Keratinocyte (primary cell): ENCODE data around the gene PTBP3. TPM values are rescaled to one million over a fixed set of nuclear protein-coding genes. Genes with fewer than 3 reads are reported as not detected.
"Not testable (repeated sequence)": the region's sequence is repeated elsewhere in the genome, so short reads cannot be mapped to it uniquely, and the experiment has no call there.

Experiments
- DNase-seq: peaks from one replicate; pipeline ENCODE4 v3.0.0-alpha.2; 2011; ENCODE audit warnings: low read depth, missing footprints, low spot score
- FAIRE-seq: peaks from 2 replicates; lab custom pipeline; 2011; peaks lifted over from hg19 to GRCh38; lab: Jason Lieb, UNC
- H2AFZ ChIP-seq: 2 replicates; pipeline ENCODE4 v1.6.0; 2012; ENCODE audit warnings: low read length, control low read depth, inconsistent platforms; ENCODE audit not compliant: control insufficient read depth
- H3K27ac ChIP-seq: 2 replicates; pipeline ENCODE4 v1.5.1; 2011; ENCODE audit warnings: low read length; ENCODE audit not compliant: control insufficient read depth, insufficient read depth
- H3K27me3 ChIP-seq: 3 replicates; pipeline ENCODE4 v1.6.0; 2011; ENCODE audit warnings: low read length; ENCODE audit not compliant: control insufficient read depth, insufficient read depth; ENCODE audit errors: extremely low read depth
- H3K36me3 ChIP-seq, 2 experiments: 2 replicates in 1 of 2; 3 replicates in 1 of 2; pipeline ENCODE4 v1.5.1; 2011; ENCODE audit warnings: low read length in 2 of 2, mild to moderate bottlenecking in 1 of 2; ENCODE audit not compliant: control insufficient read depth in 2 of 2, insufficient read depth in 2 of 2; ENCODE audit errors: extremely low read depth in 1 of 2
- H3K4me1 ChIP-seq: 3 replicates; pipeline ENCODE4 v1.5.1; 2011; ENCODE audit warnings: low read length; ENCODE audit not compliant: control insufficient read depth, insufficient read depth; ENCODE audit errors: extremely low read depth
- H3K4me2 ChIP-seq: 3 replicates; pipeline ENCODE4 v1.6.0; 2011; ENCODE audit warnings: low read depth, low read length; ENCODE audit not compliant: control insufficient read depth, insufficient read depth; ENCODE audit errors: extremely low read depth
- H3K4me3 ChIP-seq, 3 experiments: fragments of 200-600 bp in 1 of 3; sonication (generic) in 1 of 3; 2 replicates in 2 of 3; 3 replicates in 1 of 3; pipeline ENCODE4 v1.5.1; 2011 to 2016; ENCODE audit warnings: low read length in 3 of 3, mild to moderate bottlenecking in 3 of 3, control low read depth in 2 of 3, inconsistent platforms in 1 of 3, low read depth in 1 of 3, mixed read lengths in 1 of 3, mixed run types in 1 of 3, moderate library complexity in 1 of 3; ENCODE audit not compliant: control insufficient read depth in 2 of 3, insufficient read depth in 2 of 3; ENCODE audit errors: extremely low read depth in 1 of 3
- H3K79me2 ChIP-seq: 2 replicates; pipeline ENCODE4 v1.6.0; 2012; ENCODE audit warnings: low read length; ENCODE audit not compliant: control insufficient read depth, insufficient read depth
- H3K9ac ChIP-seq: 3 replicates; pipeline ENCODE4 v1.6.0; 2011; ENCODE audit warnings: low read length; ENCODE audit not compliant: control insufficient read depth, insufficient read depth; ENCODE audit errors: extremely low read depth
- H3K9me1 ChIP-seq: 3 replicates; pipeline ENCODE4 v1.6.0; 2011; ENCODE audit warnings: low read length; ENCODE audit not compliant: control insufficient read depth, insufficient read depth; ENCODE audit errors: extremely low read depth
- H3K9me3 ChIP-seq: 2 replicates; pipeline ENCODE4 v1.5.1; 2012; ENCODE audit warnings: low read depth, low read length; ENCODE audit not compliant: control insufficient read depth
- H4K20me1 ChIP-seq: 3 replicates; pipeline ENCODE4 v1.6.0; 2011; ENCODE audit warnings: low read length; ENCODE audit not compliant: control insufficient read depth, insufficient read depth; ENCODE audit errors: extremely low read depth
- CTCF ChIP-seq, 3 experiments: IDR thresholded peaks in 1 of 3; conservative IDR thresholded peaks in 1 of 3; optimal IDR thresholded peaks in 1 of 3; 2 replicates in 2 of 3; 3 replicates in 1 of 3; pipeline versions ENCODE3 to v1.5.1; 2011; ENCODE audit warnings: low read length in 3 of 3, mild to moderate bottlenecking in 3 of 3, moderate library complexity in 2 of 3, control low read depth in 1 of 3, inconsistent platforms in 1 of 3; ENCODE audit not compliant: insufficient read depth in 2 of 3; ENCODE audit errors: extremely low read depth in 1 of 3
- EZH2 ChIP-seq: IDR thresholded peaks from one replicate; pipeline ENCODE4 v1.6.1; 2012; ENCODE audit warnings: inconsistent platforms, mild to moderate bottlenecking, low read length, moderate library complexity
- dilution Hi-C: fragments of 300-500 bp; cut with MboI; formaldehyde crosslinking; loops from one replicate; pipeline ENCODE4 v1.7.0; 2020; ENCODE audit warnings: low sequenced_read_pairs; ENCODE audit not compliant: extremely low pct_ligation_motif_present
- polyA plus RNA-seq, 5 experiments: library from polyadenylated mRNA; depleted of rRNA in 3 of 5; stranded (reverse) in 3 of 5; stranded (forward) in 1 of 5; unstranded in 1 of 5; fragments of >200 nt; gene quantifications; 1 replicate in 1 of 5; 2 replicates in 3 of 5; 3 replicates in 1 of 5; pipeline versions ENCODE4 v1.2.1 to v1.2.3, GENCODE V29; 2011 to 2012; ENCODE audit warnings: missing spikeins in 2 of 5, low read depth in 1 of 5, low replicate concordance in 1 of 5

The PTBP3 gene
- polyA plus RNA-seq, 1 donor (not counting 4 experiments of a cell fraction or from before 2014, with no cell fraction given): 51.0 TPM

GRCh38 chr9:112194969-112195431 lies 138.4 kb downstream of the PTBP3 start:
- no peak overlapping the region for H3K9ac ChIP-seq
- no peak overlapping the region for H3K4me2 ChIP-seq
- dilution Hi-C loops: no loop called here
- no peaks in the 10 kb centered on the region for H3K79me2 ChIP-seq
- H3K4me1 ChIP-seq: no peaks in the 10 kb centered on the region
- no peaks in the 10 kb centered on the region for H3K36me3 ChIP-seq
- no peak overlapping the region for H3K4me3 ChIP-seq
- DNase-seq (no peak), FAIRE-seq (no peak)
- no peaks in the 10 kb centered on the region for H4K20me1 ChIP-seq
- H3K9me3 ChIP-seq: no peaks in the 10 kb centered on the region
- no peak overlapping the region for H3K27ac ChIP-seq
- H2AFZ ChIP-seq: no peak overlapping the region
- H3K27me3 ChIP-seq: no peaks in the 10 kb centered on the region
- no peak for TF ChIP-seq EZH2
- TF ChIP-seq CTCF (optimal IDR thresholded peaks at IDR 0.05 in 1 of 3, IDR thresholded peaks at IDR 0.05 in 1 of 3, conservative IDR thresholded peaks at IDR 0.05 in 1 of 3; ENCODE audit: extremely low read depth in 1 of 3, insufficient read depth in 2 of 3, low read length in 3 of 3): no peak
- H3K9me1 ChIP-seq: no peaks in the 10 kb centered on the region

- FAIRE-seq: no peak
- dilution Hi-C loops: no loop called here
- TF ChIP-seq EZH2: no peak
- no peak for TF ChIP-seq CTCF (optimal IDR thresholded peaks at IDR 0.05 in 1 of 3, IDR thresholded peaks at IDR 0.05 in 1 of 3, conservative IDR thresholded peaks at IDR 0.05 in 1 of 3; ENCODE audit: extremely low read depth in 1 of 3, insufficient read depth in 2 of 3, low read length in 3 of 3)
Observed at GRCh38 chr9:112193572-112194288, 139.7 kb downstream of the PTBP3 start.

GRCh38 chr9:112190320-112190719 lies 143.1 kb downstream of the PTBP3 start:
- H3K36me3 ChIP-seq, H3K27me3 ChIP-seq, H3K4me2 ChIP-seq, dilution Hi-C loops, H3K27ac ChIP-seq, H3K9me3 ChIP-seq, DNase-seq, H3K79me2 ChIP-seq, H4K20me1 ChIP-seq, H3K4me3 ChIP-seq, H2AFZ ChIP-seq, FAIRE-seq, H3K9ac ChIP-seq, H3K9me1 ChIP-seq: not testable (repeated sequence)
- peaks cover 12% of the 10 kb centered on the region for H3K4me1 ChIP-seq

More at GRCh38 chr9:112193572-112194288, 139.7 kb downstream of the PTBP3 start:
- H3K9me1 ChIP-seq: no peaks in the 10 kb centered on the region
- H3K9me3 ChIP-seq: no peaks in the 10 kb centered on the region
- H3K27me3 ChIP-seq: no peaks in the 10 kb centered on the region
- H3K4me1 ChIP-seq: no peaks in the 10 kb centered on the region
- H3K4me3 ChIP-seq: no peak overlapping the region
- H3K9ac ChIP-seq: no peak overlapping the region
- no peaks in the 10 kb centered on the region for H3K36me3 ChIP-seq
- no peaks in the 10 kb centered on the region for H4K20me1 ChIP-seq
- DNase-seq: no peak
- H3K27ac ChIP-seq: no peak overlapping the region
- no peak overlapping the region for H2AFZ ChIP-seq
- H3K4me2 ChIP-seq: no peak overlapping the region
- no peaks in the 10 kb centered on the region for H3K79me2 ChIP-seq
